SU-DHL-6 (cell line): ENCODE results near the gene FLT1.

Experiments used
- H2AFZ ChIP-seq: fragments of 200-600 bp; sonication (generic); 2 replicates; pipeline ENCODE4 v1.6.1; 2014; ENCODE audit warnings: low read depth, mild to moderate bottlenecking, moderate library complexity, mixed read lengths, antibody characterized with exemption, low read length; ENCODE audit not compliant: severe bottlenecking
- H3F3A ChIP-seq: fragments of 200-600 bp; shearing (Covaris generic); 2 replicates; pipeline ENCODE4 v1.6.0; 2016; ENCODE audit warnings: antibody characterized with exemption, mild to moderate bottlenecking; ENCODE audit not compliant: insufficient read depth
- H3K27ac ChIP-seq: fragments of 200-600 bp; sonication (generic); 2 replicates; pipeline ENCODE4 v1.5.1; 2016; ENCODE audit warnings: low read depth, mild to moderate bottlenecking, low read length, moderate library complexity, mixed read lengths
- H3K27me3 ChIP-seq: fragments of 200-600 bp; sonication (generic), shearing (Covaris generic); 2 replicates; pipeline ENCODE4 v1.6.0; 2014; ENCODE audit warnings: mild to moderate bottlenecking, low read length
- H3K36me3 ChIP-seq: fragments of 200-600 bp; sonication (generic); 2 replicates; pipeline ENCODE4 v1.6.1; 2014; ENCODE audit warnings: mild to moderate bottlenecking, low read length, mixed read lengths
- H3K4me2 ChIP-seq: fragments of 300-600, 200-600 bp; shearing (Covaris generic), sonication (generic); 2 replicates; pipeline ENCODE4 v1.6.0; 2014; ENCODE audit warnings: low read length, low read depth, mild to moderate bottlenecking; ENCODE audit not compliant: poor library complexity, severe bottlenecking
- H3K4me3 ChIP-seq: fragments of 200-600 bp; sonication (generic); 2 replicates; pipeline ENCODE4 v1.5.1; 2014; ENCODE audit warnings: antibody characterized with exemption, low read length, mild to moderate bottlenecking, mixed read lengths; ENCODE audit not compliant: insufficient read depth, poor library complexity, severe bottlenecking
- H3K79me2 ChIP-seq: fragments of 200-600 bp; sonication (generic); 2 replicates; pipeline ENCODE4 v1.6.1; 2014; ENCODE audit warnings: mild to moderate bottlenecking, low read length, moderate library complexity; ENCODE audit not compliant: insufficient read depth
- H3K9ac ChIP-seq: fragments of 200-600 bp; sonication (generic); 2 replicates; pipeline ENCODE4 v1.7.0; 2014; ENCODE audit warnings: mild to moderate bottlenecking, low read length
- H3K9me2 ChIP-seq: fragments of 200-600 bp; sonication (generic); replicated peaks from 2 replicates; pipeline ENCODE4 v1.6.1; 2014; ENCODE audit warnings: low read length; ENCODE audit not compliant: insufficient read depth
- H3K9me3 ChIP-seq: fragments of 200-600 bp; sonication (generic); 2 replicates; pipeline ENCODE4 v1.6.1; 2014; ENCODE audit warnings: low read length, mixed read lengths; ENCODE audit not compliant: insufficient read depth
- H4K20me1 ChIP-seq: fragments of 200-600 bp; sonication (generic); 2 replicates; pipeline ENCODE4 v1.6.1; 2014; ENCODE audit warnings: low read depth, mild to moderate bottlenecking, antibody characterized with exemption, low read length, moderate library complexity, mixed read lengths
- CTCF ChIP-seq: fragments of 200-600 bp; sonication (generic); IDR thresholded peaks from one replicate; pipeline ENCODE4 v1.5.1; 2017; ENCODE audit warnings: antibody characterized with exemption, mild to moderate bottlenecking, low read length, moderate library complexity; ENCODE audit not compliant: insufficient read depth, poor library complexity, severe bottlenecking
- EZH2phosphoT487 ChIP-seq: fragments of 200-600 bp; sonication (generic), shearing (Covaris generic); conservative IDR thresholded peaks from 2 replicates; pipeline ENCODE4 v1.6.1; 2018; ENCODE audit warnings: mild to moderate bottlenecking, antibody characterized with exemption, low read length, moderate library complexity, mixed read lengths

Gene FLT1

GRCh38 chr13:28449826-28450773 is 44.8 kb downstream of the FLT1 start:
- no peaks in the 10 kb centered on the region for H3K36me3 ChIP-seq
- H3K27me3 ChIP-seq = 0 out of 2 replicates have a peak, but pooled peaks cover 3% of the 10 kb centered on the region
- no peak overlapping the region for H2AFZ ChIP-seq
- H3K27ac ChIP-seq = no peak overlapping the region
- H3K9me2 ChIP-seq = no peaks in the 10 kb centered on the region
- no peak overlapping the region for H3K4me3 ChIP-seq
- no peak for TF ChIP-seq CTCF
- H4K20me1 ChIP-seq = no peaks in the 10 kb centered on the region
- H3K9ac ChIP-seq = no peak overlapping the region
- H3F3A ChIP-seq = no peaks in the 10 kb centered on the region
- H3K4me2 ChIP-seq = no peak overlapping the region
- no peaks in the 10 kb centered on the region for H3K79me2 ChIP-seq
- H3K9me3 ChIP-seq = no peaks in the 10 kb centered on the region

GRCh38 chr13:28448651-28449358 is 46.1 kb downstream of the FLT1 start:
- Histone ChIP-seq H3K4me2 (no peak overlapping the region), H3K9me2 (no peaks in the 10 kb centered on the region), H3K27me3 (no peaks in the 10 kb centered on the region), H2AFZ (no peak overlapping the region), H3K27ac (no peak overlapping the region), H3K79me2 (no peaks in the 10 kb centered on the region), H3K36me3 (no peaks in the 10 kb centered on the region), H3K4me3 (no peak overlapping the region), H3F3A (no peaks in the 10 kb centered on the region), H3K9me3 (no peaks in the 10 kb centered on the region), H4K20me1 (no peaks in the 10 kb centered on the region), H3K9ac (no peak overlapping the region)
- TF ChIP-seq EZH2phosphoT487 = no peak
- no peak for TF ChIP-seq CTCF

- Histone ChIP-seq H3F3A (no peaks in the 10 kb centered on the region), H2AFZ (no peak overlapping the region), H3K79me2 (no peaks in the 10 kb centered on the region), H3K27ac (no peak overlapping the region), H4K20me1 (no peaks in the 10 kb centered on the region), H3K27me3 (no peaks in the 10 kb centered on the region), H3K9me3 (no peaks in the 10 kb centered on the region), H3K4me2 (no peak overlapping the region), H3K9ac (no peak overlapping the region), H3K4me3 (no peak overlapping the region), H3K36me3 (no peaks in the 10 kb centered on the region), H3K9me2 (no peaks in the 10 kb centered on the region)
- TF ChIP-seq EZH2phosphoT487 (no peak), CTCF (no peak)
These were observed 46.9 kb downstream of the FLT1 start for GRCh38 chr13:28447989-28448388.
